Measurements from ENCODE around the gene TRAPPC10. TPM values are rescaled to one million over a fixed set of nuclear protein-coding genes. Genes with fewer than 3 reads are reported as not detected.

TRAPPC10 gene
- total RNA-seq, 1 experiment from 2014 or later: 32.9 TPM

DNA sequence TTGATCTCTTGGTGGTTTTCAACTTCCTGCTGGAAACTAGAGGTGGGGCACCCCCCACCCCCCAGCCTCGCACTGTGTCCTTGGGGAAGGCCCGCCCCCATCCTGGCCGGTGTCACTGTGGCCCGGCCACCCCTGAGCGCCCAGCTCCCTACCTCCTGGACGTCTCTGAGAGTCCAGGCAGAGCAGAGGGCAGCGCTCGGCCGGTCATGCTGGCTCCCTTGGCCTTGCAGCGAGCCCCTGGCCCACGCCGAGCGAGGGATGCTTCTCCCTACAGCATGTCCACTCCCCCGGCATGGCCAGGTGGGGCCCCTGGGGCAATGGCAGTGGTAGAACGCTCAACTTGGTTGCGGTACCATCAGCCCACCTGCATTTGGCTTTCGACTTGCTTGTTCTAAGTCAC is 28.7 kb upstream of the TRAPPC10 start:
- H3K79me1 ChIP-seq (ENCODE audit: insufficient read depth, low read depth, low read length, poor library complexity, severe bottlenecking): no peaks in the 10 kb centered on the region
- H3T11ph ChIP-seq (ENCODE audit: low read length): no peak overlapping the region
- WGBS (ENCODE audit: extremely low coverage, insufficient read length, low lambda C conversion rate): no CpG with 5 or more reads among the region's 17 CpGs
- H3K14ac ChIP-seq (ENCODE audit: insufficient read depth, low read length): no peak overlapping the region
- no peaks in the 10 kb centered on the region for H3K79me2 ChIP-seq (ENCODE audit: insufficient read depth, low read length)
- H2AFZ ChIP-seq (ENCODE audit: low read length): no peak overlapping the region
- no peaks in the 10 kb centered on the region for H3K36me3 Mint-ChIP-seq (ENCODE audit: insufficient read depth in 1 of 3, low read depth in 3 of 3)
- peaks cover 20 to 24% of the 10 kb centered on the region in 2 experiments for H3K4me1 Mint-ChIP-seq
- H2BK120ac ChIP-seq (ENCODE audit: low read depth, low read length, poor library complexity, severe bottlenecking): no peak overlapping the region
- H3K4ac ChIP-seq (ENCODE audit: low read depth, low read length): no peak overlapping the region
- no peaks in the 10 kb centered on the region for H3K9me3 ChIP-seq (ENCODE audit: control insufficient read depth, low read depth, low read length)
- no peak overlapping the region for H3K18ac ChIP-seq (ENCODE audit: insufficient read length, low read depth, low read length)
- no peak overlapping the region for H3K56ac ChIP-seq (ENCODE audit: insufficient read length, low read depth, low read length)
- no peak overlapping the region for H4K8ac ChIP-seq (replicated peaks; ENCODE audit: insufficient read length, low read depth, low read length)
- H3K27me3 Mint-ChIP-seq (ENCODE audit: low read depth): no peaks in the 10 kb centered on the region
- H4K5ac ChIP-seq (ENCODE audit: insufficient read length, low read depth, low read length): no peak overlapping the region
- no peak overlapping the region for H3K27ac ChIP-seq (ENCODE audit: insufficient read length, low read depth, low read length)
- no peaks in the 10 kb centered on the region for H4K20me1 ChIP-seq (ENCODE audit: control insufficient read depth, insufficient read depth, insufficient read length)
- H2BK15ac ChIP-seq (ENCODE audit: low read depth, low read length): no peak overlapping the region
- H3K23me2 ChIP-seq (ENCODE audit: insufficient read length, low read depth, low read length, poor library complexity, severe bottlenecking): peaks cover 3% of the 10 kb centered on the region
- H3K9ac ChIP-seq (ENCODE audit: extremely low read depth, insufficient read length, low read length): no peak overlapping the region
- no peaks in the 10 kb centered on the region; the same call in 1 of the 2 replicates for H3K4me1 ChIP-seq (ENCODE audit: insufficient read depth, low read length)
- no peak overlapping the region for H2BK5ac ChIP-seq (ENCODE audit: insufficient read length, low read length)
- no peak overlapping the region for H3K4me3 Mint-ChIP-seq
- no peak overlapping the region for H2AK5ac ChIP-seq (ENCODE audit: insufficient read length, low read length)
- TF ChIP-seq, protein P1, sequence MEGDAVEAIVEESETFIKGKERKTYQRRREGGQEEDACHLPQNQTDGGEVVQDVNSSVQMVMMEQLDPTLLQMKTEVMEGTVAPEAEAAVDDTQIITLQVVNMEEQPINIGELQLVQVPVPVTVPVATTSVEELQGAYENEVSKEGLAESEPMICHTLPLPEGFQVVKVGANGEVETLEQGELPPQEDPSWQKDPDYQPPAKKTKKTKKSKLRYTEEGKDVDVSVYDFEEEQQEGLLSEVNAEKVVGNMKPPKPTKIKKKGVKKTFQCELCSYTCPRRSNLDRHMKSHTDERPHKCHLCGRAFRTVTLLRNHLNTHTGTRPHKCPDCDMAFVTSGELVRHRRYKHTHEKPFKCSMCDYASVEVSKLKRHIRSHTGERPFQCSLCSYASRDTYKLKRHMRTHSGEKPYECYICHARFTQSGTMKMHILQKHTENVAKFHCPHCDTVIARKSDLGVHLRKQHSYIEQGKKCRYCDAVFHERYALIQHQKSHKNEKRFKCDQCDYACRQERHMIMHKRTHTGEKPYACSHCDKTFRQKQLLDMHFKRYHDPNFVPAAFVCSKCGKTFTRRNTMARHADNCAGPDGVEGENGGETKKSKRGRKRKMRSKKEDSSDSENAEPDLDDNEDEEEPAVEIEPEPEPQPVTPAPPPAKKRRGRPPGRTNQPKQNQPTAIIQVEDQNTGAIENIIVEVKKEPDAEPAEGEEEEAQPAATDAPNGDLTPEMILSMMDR (conservative IDR thresholded peaks at IDR 0.05): no peak
- H3K23ac ChIP-seq (ENCODE audit: insufficient read length, low read depth, low read length): no peak overlapping the region
- H2BK20ac ChIP-seq (ENCODE audit: low read depth, low read length, poor library complexity, severe bottlenecking): no peak overlapping the region
- H3K27ac Mint-ChIP-seq: no peak overlapping the region; a peak in 1 of 7 replicates
- no peak overlapping the region for H4K91ac ChIP-seq (ENCODE audit: insufficient read length, low read depth, low read length)
- no peaks in the 10 kb centered on the region for H3K27me3 ChIP-seq (ENCODE audit: insufficient read depth, low read length)
- H2BK12ac ChIP-seq (ENCODE audit: insufficient read length, low read depth, low read length): no peak overlapping the region
- H3K9me3 Mint-ChIP-seq: no peaks in the 10 kb centered on the region
- no peak overlapping the region for H3K4me2 ChIP-seq (ENCODE audit: insufficient read depth, insufficient read length, low read length)
- DNase-seq: no peak

All from H9 (cell line).